OCI-LY7 (cell line): ENCODE results near the gene NIM1K. TPM values are rescaled to one million over a fixed set of nuclear protein-coding genes. Genes with fewer than 3 reads are reported as not detected.

ENCODE experiments used
- BruUV-seq: library from RNA; stranded (reverse); fragments of 400-500 nt; replicated peaks from 2 replicates; lab custom pipeline; 2021; lab: Mats Ljungman, UMichigan
- CTCF ChIA-PET: fragments of 300-600 bp; sonication (Branson Sonifier 250); formaldehyde crosslinking; loops from one replicate; lab custom pipeline; 2022; ENCODE audit warnings: antibody characterized with exemption; ENCODE audit not compliant: unreplicated experiment; lab: Charles Lee
- POLR2A ChIA-PET: fragments of 300-600 bp; sonication (Branson Sonifier 250); formaldehyde crosslinking; loops from one replicate; lab custom pipeline; 2022; ENCODE audit warnings: antibody characterized with exemption; lab: Charles Lee
- DNase-seq: peaks from one replicate; pipeline ENCODE4 v3.0.0-alpha.2; 2015; ENCODE audit warnings: low spot score
- H2AFZ ChIP-seq: fragments of 200-600 bp; sonication (generic), shearing (Covaris generic); 2 replicates; pipeline ENCODE4 v1.6.1; 2014; ENCODE audit warnings: mild to moderate bottlenecking, antibody characterized with exemption, low read length, moderate library complexity
- H3K27ac ChIP-seq: fragments of 200-600 bp; sonication (generic); 2 replicates; pipeline ENCODE4 v1.5.1; 2014; ENCODE audit warnings: mixed run types, low read depth, mild to moderate bottlenecking, moderate library complexity, low read length, inconsistent platforms; ENCODE audit not compliant: poor library complexity, severe bottlenecking
- H3K36me3 ChIP-seq: fragments of 200-600 bp; sonication (generic); 2 replicates; pipeline ENCODE4 v1.6.1; 2014; ENCODE audit warnings: mild to moderate bottlenecking, antibody characterized with exemption, low read length, moderate library complexity, mixed read lengths; ENCODE audit not compliant: insufficient read depth
- H3K4me1 ChIP-seq: fragments of 200-600 bp; sonication (generic); 2 replicates; pipeline ENCODE4 v1.5.1; 2014; ENCODE audit warnings: mild to moderate bottlenecking, low read length; ENCODE audit not compliant: insufficient read depth, poor library complexity, severe bottlenecking
- H3K4me2 ChIP-seq: fragments of 200-600 bp; sonication (generic); 2 replicates; pipeline ENCODE4 v1.6.1; 2014; ENCODE audit warnings: mild to moderate bottlenecking, low read length
- H3K4me3 ChIP-seq: fragments of 200-600 bp; sonication (generic); 2 replicates; pipeline ENCODE4 v1.5.1; 2014; ENCODE audit warnings: mild to moderate bottlenecking, low read depth, low read length; ENCODE audit not compliant: poor library complexity, severe bottlenecking
- H3K79me2 ChIP-seq: fragments of 200-600 bp; sonication (generic); 2 replicates; pipeline ENCODE4 v1.6.1; 2016; ENCODE audit warnings: low read depth, mild to moderate bottlenecking, low read length, moderate library complexity, mixed read lengths; ENCODE audit not compliant: insufficient read depth
- H3K9me2 ChIP-seq: fragments of 200-600 bp; sonication (generic); 2 replicates; pipeline ENCODE4 v1.6.1; 2016; ENCODE audit warnings: mild to moderate bottlenecking, low read length, mixed read lengths; ENCODE audit not compliant: insufficient read depth
- H3K9me3 ChIP-seq: fragments of 200-600 bp; sonication (generic); 2 replicates; pipeline ENCODE4 v1.6.1; 2014; ENCODE audit warnings: mild to moderate bottlenecking, mixed run types, low read length, mixed read lengths
- H4K20me1 ChIP-seq: fragments of 200-600 bp; sonication (generic); 2 replicates; pipeline ENCODE4 v1.6.1; 2014; ENCODE audit warnings: mild to moderate bottlenecking, antibody characterized with exemption, low read length, moderate library complexity, mixed read lengths; ENCODE audit not compliant: insufficient read depth
- EZH2phosphoT487 ChIP-seq: fragments of 200-600 bp; sonication (generic); IDR thresholded peaks from 2 replicates; pipeline ENCODE4 v1.6.1; 2018; ENCODE audit warnings: low read depth, borderline replicate concordance, mild to moderate bottlenecking, mixed run types, antibody characterized with exemption, low read length, moderate library complexity, mixed read lengths
- intact Hi-C: fragments of 100-400 bp; cut with micrococcal nuclease; formaldehyde crosslinking; loops from one replicate; pipeline ENCODE4 v1.10.0; 2022; ENCODE audit not compliant: unreplicated experiment
- total RNA-seq, 2 experiments: library from RNA; depleted of rRNA in 1 of 2; stranded (reverse); fragments of >200 nt in 1 of 2; shearing (Covaris generic) in 1 of 2; gene quantifications; 2 replicates each; pipeline ENCODE4 v1.2.3, GENCODE V29; 2014 to 2022
- TF ChIP-seq, protein P1 (sequence below): fragments of 200-600 bp; sonication (generic); conservative IDR thresholded peaks from 2 replicates; pipeline ENCODE4 v1.5.1; 2014; ENCODE audit warnings: mild to moderate bottlenecking, antibody characterized with exemption, low read length, moderate library complexity, mixed read lengths

NIM1K gene
- total RNA-seq, 2 experiments from 2014 or later: 0.41 to 0.68 TPM

DNA sequence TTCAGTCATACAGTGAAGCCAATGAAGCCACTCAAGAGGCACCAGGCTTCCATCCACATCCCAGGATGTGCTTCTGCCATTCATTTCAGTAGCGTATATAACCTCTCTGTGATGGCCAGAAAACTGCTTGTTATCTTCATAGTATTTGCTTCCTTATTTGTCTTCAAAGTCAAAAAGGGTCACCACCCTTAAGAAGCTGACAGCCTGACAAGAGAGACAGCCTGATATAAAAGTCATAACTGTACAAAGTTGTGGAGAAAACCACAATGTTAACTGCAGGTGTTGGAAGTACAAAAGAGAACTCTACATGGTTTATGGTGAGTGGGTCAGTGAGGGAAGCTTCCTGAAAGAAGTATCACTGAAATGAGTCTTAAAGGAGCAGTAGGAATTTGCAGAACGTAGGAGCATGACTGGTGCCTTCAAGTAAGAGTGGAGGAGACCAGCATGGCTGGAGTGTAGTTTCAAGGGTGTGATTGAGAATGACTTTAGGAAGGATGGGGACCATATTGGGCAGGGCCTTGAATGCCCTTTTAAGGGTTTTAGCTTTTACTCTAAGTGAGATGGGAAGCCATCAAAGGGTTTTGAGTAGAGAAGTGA lies 33.7 kb downstream of the NIM1K start:
- Histone ChIP-seq H2AFZ (no peak overlapping the region), H3K4me3 (no peak overlapping the region), H3K79me2 (no peaks in the 10 kb centered on the region), H3K27ac (no peak overlapping the region), H3K4me1 (peaks cover 6% of the 10 kb centered on the region), H3K9me3 (peaks cover 5% of the 10 kb centered on the region; the same call in 1 of the 2 replicates), H4K20me1 (no peaks in the 10 kb centered on the region), H3K9me2 (no peaks in the 10 kb centered on the region), H3K36me3 (no peaks in the 10 kb centered on the region), H3K4me2 (no peak overlapping the region)
- BruUV-seq: no TSS peak
- TF ChIP-seq EZH2phosphoT487: no peak
- TF ChIP-seq, protein P1, sequence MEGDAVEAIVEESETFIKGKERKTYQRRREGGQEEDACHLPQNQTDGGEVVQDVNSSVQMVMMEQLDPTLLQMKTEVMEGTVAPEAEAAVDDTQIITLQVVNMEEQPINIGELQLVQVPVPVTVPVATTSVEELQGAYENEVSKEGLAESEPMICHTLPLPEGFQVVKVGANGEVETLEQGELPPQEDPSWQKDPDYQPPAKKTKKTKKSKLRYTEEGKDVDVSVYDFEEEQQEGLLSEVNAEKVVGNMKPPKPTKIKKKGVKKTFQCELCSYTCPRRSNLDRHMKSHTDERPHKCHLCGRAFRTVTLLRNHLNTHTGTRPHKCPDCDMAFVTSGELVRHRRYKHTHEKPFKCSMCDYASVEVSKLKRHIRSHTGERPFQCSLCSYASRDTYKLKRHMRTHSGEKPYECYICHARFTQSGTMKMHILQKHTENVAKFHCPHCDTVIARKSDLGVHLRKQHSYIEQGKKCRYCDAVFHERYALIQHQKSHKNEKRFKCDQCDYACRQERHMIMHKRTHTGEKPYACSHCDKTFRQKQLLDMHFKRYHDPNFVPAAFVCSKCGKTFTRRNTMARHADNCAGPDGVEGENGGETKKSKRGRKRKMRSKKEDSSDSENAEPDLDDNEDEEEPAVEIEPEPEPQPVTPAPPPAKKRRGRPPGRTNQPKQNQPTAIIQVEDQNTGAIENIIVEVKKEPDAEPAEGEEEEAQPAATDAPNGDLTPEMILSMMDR: no peak
- DNase-seq: no peak
- ChIA-PET CTCF (interaction anchor here (0.6 kb wide), 1 partner anchor 9 kb away, joined by 3 read pairs; no protein-coding TSS in a partner anchor), POLR2A (interaction anchor here (0.6 to 1.4 kb wide), 3 partner anchors 9 to 141 kb away, joined by 3 to 4 read pairs (median 3); no protein-coding TSS in a partner anchor)
- intact Hi-C loops: no loop called here

DNA sequence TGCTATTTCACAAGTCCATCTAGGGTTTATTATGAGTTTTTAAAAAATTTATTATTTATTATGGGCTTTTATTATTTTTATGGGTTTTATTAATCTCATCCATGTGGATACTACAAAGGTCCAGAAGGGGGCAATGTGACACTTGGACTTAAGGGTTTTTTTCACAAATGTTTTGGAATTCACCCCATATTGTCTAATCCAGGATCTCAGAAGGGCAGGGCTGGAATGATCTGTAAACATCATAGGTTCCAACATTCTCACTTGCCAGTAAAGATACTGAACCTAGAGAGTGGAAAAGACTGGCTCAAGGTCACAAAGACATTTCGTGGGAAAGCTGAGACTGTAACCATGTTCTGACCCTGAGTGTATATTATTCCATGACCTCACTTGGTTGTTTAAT lies 35.6 kb downstream of the NIM1K start:
- intact Hi-C loops: loop anchor here (1.0 kb wide), 1 partner anchor 162 kb away; no protein-coding TSS in a partner anchor
- H3K4me1 ChIP-seq: no peaks in the 10 kb centered on the region

More for the DNA sequence above, 35.6 kb downstream of the NIM1K start:
- no TSS peak for BruUV-seq
- H3K36me3 ChIP-seq: no peaks in the 10 kb centered on the region
- no peaks in the 10 kb centered on the region for H3K9me2 ChIP-seq
- peak; percentile 20 for DNase-seq
- no peaks in the 10 kb centered on the region for H3K79me2 ChIP-seq
- CTCF ChIA-PET: no interaction called here
- H3K4me3 ChIP-seq: no peak overlapping the region
- TF ChIP-seq, protein P1: peak; percentile 74
- TF ChIP-seq EZH2phosphoT487: no peak
- no peaks in the 10 kb centered on the region for H4K20me1 ChIP-seq
- H3K9me3 ChIP-seq: no peaks in the 10 kb centered on the region
- H2AFZ ChIP-seq: no peak overlapping the region
- POLR2A ChIA-PET: interaction anchor here (0.5 to 0.7 kb wide), 2 partner anchors 12 to 16 kb away, joined by 3 read pairs; no protein-coding TSS in a partner anchor
- no peak overlapping the region for H3K27ac ChIP-seq
- H3K4me2 ChIP-seq: no peak overlapping the region
